HG02642 (cell line): ENCODE results near the gene TNFRSF1A.

ENCODE experiments used
- ATAC-seq: cut with Tn5 transposase; IDR thresholded peaks from one replicate; pipeline ENCODE4 v1.9.1; 2021; ENCODE audit warnings: mild to moderate bottlenecking; ENCODE audit not compliant: unreplicated experiment, poor library complexity

Gene TNFRSF1A

GRCh38 chr12:6341417-6342139 is at the start of gene TNFRSF1A:
TSS of gene TNFRSF1A (minus strand) at chr12:6342076. CDS start at chr12:6341814, 262 bp downstream.
- no peak for ATAC-seq

- no peak for ATAC-seq
Observed at GRCh38 chr12:6391013-6391412, 49.1 kb upstream of the TNFRSF1A start.

- no peak for ATAC-seq
Observed at GRCh38 chr12:6390084-6390799, 48.4 kb upstream of the TNFRSF1A start.

- ATAC-seq: no peak
Observed at GRCh38 chr12:6387541-6387940, 45.7 kb upstream of the TNFRSF1A start.

- ATAC-seq: no peak
Observed at GRCh38 chr12:6386491-6386890, 44.6 kb upstream of the TNFRSF1A start.

- no peak for ATAC-seq
Observed at GRCh38 chr12:6386038-6386437, 44.2 kb upstream of the TNFRSF1A start.

- no peak for ATAC-seq
Observed at GRCh38 chr12:6384499-6385436, 42.9 kb upstream of the TNFRSF1A start.

GRCh38 chr12:6383572-6384498 is 42.0 kb upstream of the TNFRSF1A start, which contains the start of gene LTBR:
TSS of gene LTBR (plus strand) at chr12:6384162. CDS start at chr12:6384359, 197 bp downstream.
- ATAC-seq: no peak

- no peak for ATAC-seq
Observed at GRCh38 chr12:6382982-6383381, 41.1 kb upstream of the TNFRSF1A start.

GRCh38 chr12:6382371-6382770 is 40.5 kb upstream of the TNFRSF1A start:
- ATAC-seq: no peak

GRCh38 chr12:6380141-6381121 is 38.6 kb upstream of the TNFRSF1A start:
- no peak for ATAC-seq

GRCh38 chr12:6378709-6379472 is 37.0 kb upstream of the TNFRSF1A start:
- ATAC-seq: no peak

GRCh38 chr12:6377667-6377994 is 35.8 kb upstream of the TNFRSF1A start:
- no peak for ATAC-seq

GRCh38 chr12:6376870-6377666 is 35.2 kb upstream of the TNFRSF1A start:
- ATAC-seq: no peak

- ATAC-seq: no peak
Observed at GRCh38 chr12:6376079-6376869, 34.4 kb upstream of the TNFRSF1A start.
